GM21390 (cell line): ENCODE data around the gene SOX5.

ENCODE experiments used
- ATAC-seq: cut with Tn5 transposase; IDR thresholded peaks from one replicate; pipeline ENCODE4 v1.9.1; 2021; ENCODE audit not compliant: unreplicated experiment

Gene SOX5

GRCh38 chr12:23621900-23622299, 327.6 kb downstream of the SOX5 start:
- no peak for ATAC-seq

- ATAC-seq: no peak
Observed at GRCh38 chr12:23618718-23619117, 330.8 kb downstream of the SOX5 start.

- ATAC-seq: no peak
Observed at GRCh38 chr12:23617749-23618148, 331.7 kb downstream of the SOX5 start.

GRCh38 chr12:23614280-23614679, 335.2 kb downstream of the SOX5 start:
- ATAC-seq: no peak

GRCh38 chr12:23611320-23611719, 338.1 kb downstream of the SOX5 start:
- no peak for ATAC-seq

- ATAC-seq: no peak
Observed at GRCh38 chr12:23600919-23601318, 348.6 kb downstream of the SOX5 start.

- no peak for ATAC-seq
Observed at GRCh38 chr12:23596568-23596967, 352.9 kb downstream of the SOX5 start.

- no peak for ATAC-seq
Observed at GRCh38 chr12:23587833-23588559, 361.5 kb downstream of the SOX5 start.

GRCh38 chr12:23585782-23586163, 363.7 kb downstream of the SOX5 start:
- ATAC-seq: no peak

- ATAC-seq: no peak
Observed at GRCh38 chr12:23585156-23585781, 364.2 kb downstream of the SOX5 start.

GRCh38 chr12:23581913-23582312, 367.6 kb downstream of the SOX5 start:
- ATAC-seq: no peak

GRCh38 chr12:23579257-23579656, 370.2 kb downstream of the SOX5 start:
- no peak for ATAC-seq

GRCh38 chr12:23576372-23576771, 373.1 kb downstream of the SOX5 start:
- ATAC-seq: peak; percentile 90

- ATAC-seq: no peak
Observed at GRCh38 chr12:23569356-23569755, 380.1 kb downstream of the SOX5 start.

- no peak for ATAC-seq
Observed at GRCh38 chr12:23566133-23566532, 383.3 kb downstream of the SOX5 start.

- no peak for ATAC-seq
Observed at GRCh38 chr12:23564451-23565152, 384.9 kb downstream of the SOX5 start.

- ATAC-seq: no peak
Observed at GRCh38 chr12:23561364-23562345, 387.8 kb downstream of the SOX5 start.

- ATAC-seq: peak; percentile 78
Observed at GRCh38 chr12:23560611-23561010, 388.9 kb downstream of the SOX5 start.

- no peak for ATAC-seq
Observed at GRCh38 chr12:23559268-23559753, 390.2 kb downstream of the SOX5 start.

GRCh38 chr12:23556661-23557060, 392.8 kb downstream of the SOX5 start:
- ATAC-seq: no peak

GRCh38 chr12:23555825-23556207, 393.7 kb downstream of the SOX5 start:
- no peak for ATAC-seq
